HEK293 (cell line): ENCODE results near the gene PRPF4.
A peak's percentile ranks its signal among the peaks of the same experiment; 100 is the strongest.
"Not testable (repeated sequence)": the region's sequence is repeated elsewhere in the genome, so short reads cannot be mapped to it uniquely, and the experiment has no call there.

Source experiments
- CTCF ChIA-PET: fragments of 350-600 bp; formaldehyde crosslinking; extraction: SDS; loops from one replicate; lab custom pipeline; 2021; ENCODE audit warnings: antibody characterized with exemption; lab: Yijun Ruan, JAX
- POLR2A ChIA-PET: fragments of 300-600 bp; formaldehyde crosslinking; extraction: SDS; loops from one replicate; lab custom pipeline; 2020; ENCODE audit warnings: antibody characterized with exemption, inconsistent platforms; lab: Yijun Ruan, JAX
- H3K27ac ChIP-seq: fragments of 200-500 bp; sonication (Bioruptor generic); 2 replicates; pipeline ENCODE4 v1.5.1; 2014; ENCODE audit warnings: low read depth, low read length, control low read depth, inconsistent platforms; ENCODE audit errors: extremely low read depth
- H3K36me3 ChIP-seq, 2 experiments: fragments of 200-500 bp in 1 of 2; sonication (Bioruptor generic) in 1 of 2; 1 replicate in 1 of 2; 2 replicates in 1 of 2; pipeline ENCODE4 v1.5.1; 2014 to 2017; ENCODE audit warnings: inconsistent platforms in 2 of 2, low read length in 2 of 2; ENCODE audit not compliant: control insufficient read depth in 2 of 2, insufficient read depth in 1 of 2
- H3K4me1 ChIP-seq: fragments of 200-500 bp; sonication (Bioruptor generic); 2 replicates; pipeline ENCODE4 v1.5.1; 2014; ENCODE audit warnings: mild to moderate bottlenecking, low read length, inconsistent platforms; ENCODE audit not compliant: control insufficient read depth, insufficient read depth
- H3K4me3 ChIP-seq: 2 replicates; pipeline ENCODE4 v1.5.1; 2011; ENCODE audit warnings: low read depth, mild to moderate bottlenecking, control low read depth, low read length, moderate library complexity
- H3K9me3 ChIP-seq: fragments of 200-500 bp; sonication (Bioruptor generic); 2 replicates; pipeline ENCODE4 v1.5.1; 2014; ENCODE audit warnings: low read depth, low read length, inconsistent platforms; ENCODE audit not compliant: control insufficient read depth, insufficient read depth
- ATF2 ChIP-seq: fragments of 450-650 bp; formaldehyde crosslinking; IDR thresholded peaks from 2 replicates; pipeline ENCODE4 v1.5.1; 2016; ENCODE audit warnings: missing biosample characterization, missing genetic modification characterization, low read depth
- CTCF ChIP-seq: fragments of 450-650 bp; formaldehyde crosslinking; IDR thresholded peaks from 2 replicates; pipeline ENCODE4 v1.5.1; 2016; ENCODE audit warnings: missing biosample characterization, missing genetic modification characterization
- ELK4 ChIP-seq: IDR thresholded peaks from 2 replicates; pipeline ENCODE4 v1.6.1; 2011; ENCODE audit warnings: mild to moderate bottlenecking, low read depth, low read length, borderline replicate concordance
- HIC1 ChIP-seq: fragments of 450-650 bp; formaldehyde crosslinking; IDR thresholded peaks from 2 replicates; pipeline ENCODE4 v1.5.1; 2016; ENCODE audit warnings: missing biosample characterization, missing genetic modification characterization
- PRDM1 ChIP-seq: fragments of 450-650 bp; formaldehyde crosslinking; IDR thresholded peaks from 2 replicates; pipeline ENCODE4; 2016; ENCODE audit warnings: missing biosample characterization, missing genetic modification characterization
- SCRT2 ChIP-seq: fragments of 450-650 bp; formaldehyde crosslinking; IDR thresholded peaks from 2 replicates; pipeline ENCODE4 v1.5.1; 2016; ENCODE audit warnings: missing biosample characterization, missing genetic modification characterization
- ZBTB48 ChIP-seq: fragments of 450-650 bp; formaldehyde crosslinking; IDR thresholded peaks from 2 replicates; pipeline ENCODE4 v1.5.1; 2016; ENCODE audit warnings: missing biosample characterization, missing genetic modification characterization
- ZFHX2 ChIP-seq: fragments of 450-650 bp; formaldehyde crosslinking; conservative IDR thresholded peaks from 2 replicates; pipeline ENCODE4 v1.5.1; 2016; ENCODE audit warnings: missing biosample characterization, missing genetic modification characterization
- ZNF140 ChIP-seq: fragments of 450-650 bp; formaldehyde crosslinking; IDR thresholded peaks from 2 replicates; pipeline ENCODE4 v1.5.1; 2016; ENCODE audit warnings: missing biosample characterization, missing genetic modification characterization
- ZNF16 ChIP-seq: fragments of 450-650 bp; formaldehyde crosslinking; IDR thresholded peaks from 2 replicates; pipeline ENCODE4 v1.5.1; 2016; ENCODE audit warnings: low read depth, missing biosample characterization, missing genetic modification characterization
- ZNF2 ChIP-seq: fragments of 450-650 bp; formaldehyde crosslinking; IDR thresholded peaks from 2 replicates; pipeline ENCODE4 v1.5.1; 2016; ENCODE audit warnings: missing biosample characterization, missing genetic modification characterization
- ZNF202 ChIP-seq: fragments of 450-650 bp; formaldehyde crosslinking; IDR thresholded peaks from 2 replicates; pipeline ENCODE4 v1.5.1; 2016; ENCODE audit warnings: missing biosample characterization, missing genetic modification characterization, borderline replicate concordance
- ZNF211 ChIP-seq: fragments of 450-650 bp; formaldehyde crosslinking; IDR thresholded peaks from 2 replicates; pipeline ENCODE4 v1.5.1; 2016; ENCODE audit warnings: low read depth, missing biosample characterization, missing genetic modification characterization
- ZNF37A ChIP-seq: fragments of 450-650 bp; IDR thresholded peaks from 2 replicates; pipeline ENCODE4 v1.5.1; 2018; ENCODE audit warnings: missing biosample characterization, missing genetic modification characterization
- ZNF394 ChIP-seq: fragments of 450-650 bp; formaldehyde crosslinking; IDR thresholded peaks from 2 replicates; pipeline ENCODE4 v1.5.1; 2016; ENCODE audit warnings: missing biosample characterization, missing genetic modification characterization, mild to moderate bottlenecking, moderate library complexity, borderline replicate concordance
- ZNF48 ChIP-seq: fragments of 450-650 bp; formaldehyde crosslinking; IDR thresholded peaks from 2 replicates; pipeline ENCODE4 v1.5.1; 2016; ENCODE audit warnings: missing biosample characterization, missing genetic modification characterization
- ZNF624 ChIP-seq: fragments of 450-650 bp; formaldehyde crosslinking; IDR thresholded peaks from 2 replicates; pipeline ENCODE4 v1.5.1; 2017; ENCODE audit warnings: missing biosample characterization, missing genetic modification characterization
- ZNF660 ChIP-seq: fragments of 450-650 bp; IDR thresholded peaks from 2 replicates; pipeline ENCODE4 v1.5.1; 2018; ENCODE audit warnings: missing biosample characterization, mild to moderate bottlenecking, missing genetic modification characterization
- ZNF768 ChIP-seq: fragments of 450-650 bp; formaldehyde crosslinking; IDR thresholded peaks from 2 replicates; pipeline ENCODE4 v1.5.1; 2018; ENCODE audit warnings: missing biosample characterization, mild to moderate bottlenecking, missing genetic modification characterization
- ZNF785 ChIP-seq: fragments of 450-650 bp; formaldehyde crosslinking; IDR thresholded peaks from 2 replicates; pipeline ENCODE4 v1.5.1; 2016; ENCODE audit warnings: missing biosample characterization, missing genetic modification characterization
- ZNF830 ChIP-seq: fragments of 450-650 bp; IDR thresholded peaks from 2 replicates; pipeline ENCODE4 v1.5.0; 2018; ENCODE audit warnings: missing biosample characterization, missing genetic modification characterization, low read depth, mild to moderate bottlenecking, moderate library complexity

Gene PRPF4

GRCh38 chr9:113245894-113246293 is 29.6 kb upstream of the PRPF4 start (continued):
- TF ChIP-seq PRDM1 (tag by site-specific recombination) (no peak), ZFHX2 (tag by site-specific recombination) (peak; percentile 86), ZNF624 (tag by site-specific recombination) (no peak), ZNF2 (tag by site-specific recombination) (no peak)
- TF ChIP-seq, all 188 proteins: peak for 2

- no peaks in the 10 kb centered on the region for H3K36me3 ChIP-seq
- ChIA-PET CTCF (interaction anchor here (0.7 kb wide), 1 partner anchor 277 kb away, joined by 3 read pairs; no protein-coding TSS in a partner anchor), POLR2A (no interaction called here)
- TF ChIP-seq HIC1 (no peak), ZNF830 (tag by site-specific recombination) (no peak), ZNF16 (tag by site-specific recombination) (no peak)
- H3K27ac ChIP-seq, result no peak overlapping the region
- no peaks in the 10 kb centered on the region for H3K9me3 ChIP-seq
- H3K4me1 ChIP-seq, result peaks cover 6% of the 10 kb centered on the region; the same call in 1 of the 2 replicates
- no peak overlapping the region for H3K4me3 ChIP-seq
Observed at GRCh38 chr9:113246928-113247327, 28.5 kb upstream of the PRPF4 start.

GRCh38 chr9:113247640-113248039 is 27.8 kb upstream of the PRPF4 start:
- Histone ChIP-seq H3K4me1 (peaks cover 6% of the 10 kb centered on the region; the same call in 1 of the 2 replicates), H3K9me3 (no peaks in the 10 kb centered on the region), H3K27ac (no peak overlapping the region), H3K36me3 (no peaks in the 10 kb centered on the region), H3K4me3 (no peak overlapping the region)
- TF ChIP-seq ZBTB48 (tag by site-specific recombination) (no peak), ZNF768 (tag by site-specific recombination) (no peak), ELK4 (no peak), ZNF830 (tag by site-specific recombination) (peak; percentile 59), ZNF37A (tag by site-specific recombination) (0 out of 2 replicates have a peak, but pooled peaks have one; percentile 24), ZNF140 (tag by site-specific recombination) (no peak), ZNF202 (tag by site-specific recombination) (no peak), ZNF211 (tag by site-specific recombination) (no peak)
- POLR2A ChIA-PET, result no interaction called here
- CTCF ChIA-PET, result interaction anchor here (0.7 kb wide), 1 partner anchor 277 kb away, joined by 3 read pairs; no protein-coding TSS in a partner anchor

GRCh38 chr9:113249661-113250060 is 25.8 kb upstream of the PRPF4 start:
- H3K36me3 ChIP-seq, H3K4me3 ChIP-seq, H3K9me3 ChIP-seq, POLR2A ChIA-PET, CTCF ChIA-PET, H3K27ac ChIP-seq, H3K4me1 ChIP-seq: not testable (repeated sequence)

GRCh38 chr9:113250807-113251206 is 24.7 kb upstream of the PRPF4 start:
- CTCF ChIA-PET, result interaction anchor here (0.6 kb wide), 1 partner anchor 19 kb away, joined by 3 read pairs; no protein-coding TSS in a partner anchor
- Histone ChIP-seq H3K27ac (no peak overlapping the region), H3K9me3 (no peaks in the 10 kb centered on the region), H3K4me1 (no peaks in the 10 kb centered on the region), H3K36me3 (no peaks in the 10 kb centered on the region), H3K4me3 (no peak overlapping the region)
- POLR2A ChIA-PET, result no interaction called here
- TF ChIP-seq CTCF (tag by site-specific recombination), result no peak
- no peak for TF ChIP-seq ZNF785 (tag by site-specific recombination)
- TF ChIP-seq ZNF394 (tag by site-specific recombination), result no peak
- TF ChIP-seq ATF2 (tag by site-specific recombination), result no peak
- no peak for TF ChIP-seq SCRT2
- TF ChIP-seq ZNF48, result no peak
- no peak for TF ChIP-seq ZNF660 (tag by site-specific recombination)
